GM20000 (cell line): Measurements from ENCODE around the gene PAGE5.

Source experiments
- DNase-seq: peaks from one replicate; pipeline ENCODE4 v3.0.0; 2012; ENCODE audit warnings: low spot score
- CTCF ChIP-seq: IDR thresholded peaks from 2 replicates; pipeline ENCODE4 v1.5.1; 2012; ENCODE audit warnings: mild to moderate bottlenecking, control low read depth; ENCODE audit errors: extremely low read depth, missing control alignments

Gene PAGE5

GRCh38 chrX:55213381-55213780, 6.8 kb upstream of the PAGE5 start:
- TF ChIP-seq CTCF, result no peak
- DNase-seq, result no peak

GRCh38 chrX:55240788-55241340, 20.7 kb downstream of the PAGE5 start:
- no peak for DNase-seq
- no peak for TF ChIP-seq CTCF

- TF ChIP-seq CTCF, result no peak
- DNase-seq, result no peak
These were observed 33.4 kb downstream of the PAGE5 start for GRCh38 chrX:55253528-55253927.

- TF ChIP-seq CTCF, result no peak
- DNase-seq, result no peak
These were observed 40.7 kb downstream of the PAGE5 start for GRCh38 chrX:55260806-55261205.

- TF ChIP-seq CTCF, result no peak
- no peak for DNase-seq
These were observed 44.7 kb downstream of the PAGE5 start, which contains the start of gene PAGE3 for GRCh38 chrX:55264816-55265215. Gene PAGE3 (minus strand): TSS chrX:55264916. CDS start chrX:55263903, 1,013 bp downstream.
